Tongue (tissue), 2 donors: ENCODE measurements around the gene MTFMT. TPM values are rescaled to one million over a fixed set of nuclear protein-coding genes. Genes with fewer than 3 reads are reported as not detected.
"Not testable (repeated sequence)": the region's sequence is repeated elsewhere in the genome, so short reads cannot be mapped to it uniquely, and the experiment has no call there.

Source experiments
- DNase-seq: peaks from one replicate; pipeline ENCODE4 v3.0.0-alpha.2; 2015
- total RNA-seq: library from RNA; depleted of rRNA; stranded (reverse); fragments of >200 nt; gene quantifications from one replicate; pipeline ENCODE4 v1.2.3, GENCODE V29; 2014

MTFMT gene
- total RNA-seq, 1 donor from 2014 or later: 20.8 TPM

- DNase-seq: no peak
Observed at GRCh38 chr15:65038836-65039235, 9.4 kb upstream of the MTFMT start.

- no peak for DNase-seq
Observed at GRCh38 chr15:65038428-65038827, 9.0 kb upstream of the MTFMT start.

- DNase-seq: no peak
Observed at GRCh38 chr15:65037309-65037708, 7.9 kb upstream of the MTFMT start.

GRCh38 chr15:65034719-65035118 is 5.3 kb upstream of the MTFMT start:
- no peak for DNase-seq

GRCh38 chr15:65033659-65034269 is 4.3 kb upstream of the MTFMT start:
- peak; percentile 67 for DNase-seq

GRCh38 chr15:65032801-65033537 is 3.5 kb upstream of the MTFMT start:
- peak; percentile 66 for DNase-seq

GRCh38 chr15:65029736-65030208 is 333 bp upstream of the MTFMT start:
- no peak for DNase-seq

GRCh38 chr15:65028338-65028737 is 1.1 kb downstream of the MTFMT start:
- no peak for DNase-seq

GRCh38 chr15:65027593-65027992 is 1.8 kb downstream of the MTFMT start:
- DNase-seq: no peak

GRCh38 chr15:65026756-65027155 is 2.7 kb downstream of the MTFMT start:
- DNase-seq: no peak

GRCh38 chr15:65021488-65021887 is 8.0 kb downstream of the MTFMT start:
- no peak for DNase-seq

- DNase-seq: no peak
Observed at GRCh38 chr15:65020419-65020818, 9.0 kb downstream of the MTFMT start.

GRCh38 chr15:65011198-65011597 is 18.2 kb downstream of the MTFMT start:
- DNase-seq: not testable (repeated sequence)

- DNase-seq: no peak
Observed at GRCh38 chr15:65008983-65009382, 20.5 kb downstream of the MTFMT start.

GRCh38 chr15:65006876-65007275 is 22.6 kb downstream of the MTFMT start:
- no peak for DNase-seq

GRCh38 chr15:65004993-65005392 is 24.4 kb downstream of the MTFMT start:
- DNase-seq: no peak

- peak; percentile 24 for DNase-seq
Observed at GRCh38 chr15:64997745-64998375, 31.6 kb downstream of the MTFMT start.

GRCh38 chr15:64997066-64997465 is 32.4 kb downstream of the MTFMT start:
- no peak for DNase-seq

GRCh38 chr15:64993290-64993689 is 36.1 kb downstream of the MTFMT start:
- no peak for DNase-seq

- DNase-seq: peak; percentile 90
Observed at GRCh38 chr15:64991536-64992135, 37.8 kb downstream of the MTFMT start.

GRCh38 chr15:64990168-64990470 is 39.3 kb downstream of the MTFMT start:
- DNase-seq: no peak

- peak; percentile 97 for DNase-seq
Observed at GRCh38 chr15:64989416-64990167, 39.8 kb downstream of the MTFMT start, which contains the start of gene SPG21. Gene SPG21, minus strand, starts transcription at chr15:64989914. Its CDS starts 6,345 bp downstream, at chr15:64983569.
